Stimulated activated naive B cell treated with anti-CD40 and anti-IgM and Interleukin-4, amounts not matched to agents 10 μg/mL and 1 μg/mL and 100 μg/mL, for 72 hours (primary cell): Measurements from ENCODE around the gene SKIC2.
"Not testable (repeated sequence)": the region's sequence is repeated elsewhere in the genome, so short reads cannot be mapped to it uniquely, and the experiment has no call there.

Experiments
- ATAC-seq, 2 donors: fragments of 150-1000 bp; cut with Tn5 transposase; replicated peaks; 2 replicates each; pipeline ENCODE4 v1.10.0; 2021; ENCODE audit warnings: moderate library complexity in 1 of 2
- DNase-seq: peaks from one replicate; pipeline ENCODE4 v3.0.0; 2021
- H3K27ac Mint-ChIP-seq: one replicate; pipeline ENCODE4 v1.8.0; 2022; ENCODE audit warnings: mild to moderate bottlenecking, mixed read lengths
- H3K27me3 Mint-ChIP-seq, 2 donors: one replicate each; pipeline ENCODE4 v1.8.0; 2022; ENCODE audit warnings: mixed read lengths in 2 of 2
- H3K36me3 Mint-ChIP-seq, 2 donors: one replicate each; pipeline ENCODE4 v1.8.0; 2022; ENCODE audit warnings: mixed read lengths in 2 of 2, mild to moderate bottlenecking in 1 of 2
- H3K4me1 Mint-ChIP-seq, 2 donors: one replicate each; pipeline ENCODE4 v1.8.0; 2022; ENCODE audit warnings: mixed read lengths in 2 of 2, mild to moderate bottlenecking in 1 of 2
- H3K4me3 Mint-ChIP-seq, 2 donors: one replicate each; pipeline ENCODE4 v1.8.0; 2022; ENCODE audit warnings: mild to moderate bottlenecking in 2 of 2, mixed read lengths in 2 of 2, moderate library complexity in 1 of 2
- H3K9me3 Mint-ChIP-seq, 2 donors: one replicate each; pipeline ENCODE4 v1.8.0; 2022; ENCODE audit warnings: mixed read lengths in 2 of 2, mild to moderate bottlenecking in 1 of 2

SKIC2 gene

DNA sequence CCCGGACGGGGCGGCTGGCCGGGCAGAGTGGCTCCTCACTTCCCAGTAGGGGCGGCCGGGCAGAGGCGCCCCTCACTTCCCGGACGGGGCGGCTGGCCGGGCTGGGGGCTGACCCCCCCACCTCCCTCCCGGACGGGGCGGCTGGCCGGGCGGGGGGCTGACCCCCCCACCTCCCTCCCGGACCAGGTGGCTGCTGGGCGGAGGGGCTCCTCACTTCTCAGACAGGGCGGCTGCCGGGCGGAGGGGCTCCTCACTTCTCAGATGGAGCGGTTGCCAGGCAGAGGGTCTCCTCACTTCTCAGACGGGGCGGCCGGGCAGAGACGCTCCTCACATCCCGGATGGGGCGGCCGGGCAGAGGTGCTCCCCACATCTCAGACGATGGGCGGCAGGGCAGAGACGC lies 26.8 kb upstream of the SKIC2 start:
- H3K27ac Mint-ChIP-seq, ATAC-seq, H3K4me3 Mint-ChIP-seq, H3K4me1 Mint-ChIP-seq, H3K9me3 Mint-ChIP-seq, H3K36me3 Mint-ChIP-seq, DNase-seq: not testable (repeated sequence)
- peaks cover 15 to 16% of the 10 kb centered on the region in 2 donors for H3K27me3 Mint-ChIP-seq

DNA sequence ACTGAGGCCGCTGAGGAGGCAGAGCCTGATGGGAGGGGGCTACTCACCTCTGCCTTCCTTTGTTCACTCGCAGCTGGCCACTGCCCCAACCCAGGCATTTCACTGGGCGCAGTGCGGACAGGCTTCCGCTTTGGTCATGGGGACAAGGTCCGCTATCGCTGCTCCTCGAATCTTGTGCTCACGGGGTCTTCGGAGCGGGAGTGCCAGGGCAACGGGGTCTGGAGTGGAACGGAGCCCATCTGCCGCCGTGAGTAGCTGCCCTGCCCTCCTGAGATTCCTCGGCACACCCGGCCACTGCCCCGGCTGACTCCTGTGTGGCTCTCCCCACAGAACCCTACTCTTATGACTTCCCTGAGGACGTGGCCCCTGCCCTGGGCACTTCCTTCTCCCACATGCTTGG lies 25.4 kb upstream of the SKIC2 start:
- no peak overlapping the region for H3K4me3 Mint-ChIP-seq
- no peaks in the 10 kb centered on the region for H3K9me3 Mint-ChIP-seq
- DNase-seq (no peak), ATAC-seq (no peak)
- no peaks in the 10 kb centered on the region for H3K36me3 Mint-ChIP-seq
- H3K27me3 Mint-ChIP-seq: peaks cover 9 to 15% of the 10 kb centered on the region in 2 donors
- H3K27ac Mint-ChIP-seq: no peak overlapping the region
- H3K4me1 Mint-ChIP-seq: no peaks in the 10 kb centered on the region

DNA sequence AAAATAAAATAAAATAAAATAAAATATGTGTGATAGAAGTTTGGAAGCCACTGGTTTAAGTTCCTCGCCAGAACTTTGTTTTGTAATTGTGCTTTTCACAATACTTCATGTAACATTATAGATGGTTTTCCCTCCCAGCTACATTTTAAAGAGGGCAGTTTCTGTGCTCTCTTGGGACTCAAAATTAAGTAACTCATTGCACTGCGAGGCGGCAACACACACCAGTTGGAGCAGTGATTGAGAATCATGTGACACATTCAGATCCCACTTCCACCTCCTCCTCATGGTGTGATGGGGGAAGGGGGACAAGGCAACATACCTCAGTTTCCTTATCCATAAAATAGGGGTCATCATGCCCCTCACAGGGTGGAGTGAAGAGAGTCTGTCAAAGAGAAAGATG lies 24.0 kb upstream of the SKIC2 start:
- Mint-ChIP-seq H3K9me3 (no peaks in the 10 kb centered on the region), H3K27me3 (peaks cover 9 to 12% of the 10 kb centered on the region in 2 donors), H3K4me1 (no peaks in the 10 kb centered on the region), H3K4me3 (no peak overlapping the region), H3K27ac (no peak overlapping the region), H3K36me3 (no peaks in the 10 kb centered on the region)
- DNase-seq: no peak
- no peak for ATAC-seq

DNA sequence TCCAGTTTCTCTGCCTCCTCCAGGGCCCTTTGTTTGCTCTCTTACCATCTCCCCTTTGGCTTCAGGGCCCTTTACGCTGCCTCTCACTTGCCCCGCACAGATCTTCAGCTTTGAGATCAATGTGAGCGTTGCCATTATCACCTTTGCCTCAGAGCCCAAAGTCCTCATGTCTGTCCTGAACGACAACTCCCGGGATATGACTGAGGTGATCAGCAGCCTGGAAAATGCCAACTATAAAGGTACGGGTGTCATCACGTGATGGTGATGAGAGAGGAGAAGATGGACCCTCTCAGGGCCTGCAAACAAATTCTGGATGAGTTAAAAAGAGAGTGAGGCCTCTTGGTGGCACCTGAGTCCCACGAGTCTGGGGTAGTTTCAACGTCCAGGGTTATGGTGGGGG lies 23.2 kb upstream of the SKIC2 start:
- no peak overlapping the region for H3K4me3 Mint-ChIP-seq

DNA sequence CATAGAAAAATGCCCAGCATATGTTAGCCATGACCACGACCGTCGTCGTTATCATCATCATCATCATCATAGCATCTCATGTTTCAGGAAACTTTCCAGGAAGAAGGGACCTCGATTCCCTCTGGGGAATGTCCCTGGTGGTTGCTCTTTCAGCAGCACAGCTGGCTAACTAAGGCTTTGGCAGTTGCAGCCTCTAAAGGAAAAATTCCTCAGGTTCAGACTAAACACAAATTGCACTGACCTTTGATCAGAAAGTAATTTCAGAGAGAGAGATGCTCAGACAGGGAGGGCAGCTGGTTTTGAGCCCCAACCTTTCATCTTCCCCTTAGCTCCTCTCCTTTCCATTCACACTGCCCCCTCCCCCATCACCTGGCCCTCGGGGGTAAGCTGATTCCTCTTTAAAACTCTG lies 18.7 kb upstream of the SKIC2 start:
- no peak overlapping the region for H3K4me3 Mint-ChIP-seq

More for the DNA sequence above, 23.2 kb upstream of the SKIC2 start:
- H3K27me3 Mint-ChIP-seq: peaks cover 12 to 15% of the 10 kb centered on the region in 2 donors
- H3K27ac Mint-ChIP-seq: no peak overlapping the region
- DNase-seq (no peak), ATAC-seq (no peak)
- no peaks in the 10 kb centered on the region for H3K36me3 Mint-ChIP-seq
- H3K4me1 Mint-ChIP-seq: no peaks in the 10 kb centered on the region
- no peaks in the 10 kb centered on the region for H3K9me3 Mint-ChIP-seq

DNA sequence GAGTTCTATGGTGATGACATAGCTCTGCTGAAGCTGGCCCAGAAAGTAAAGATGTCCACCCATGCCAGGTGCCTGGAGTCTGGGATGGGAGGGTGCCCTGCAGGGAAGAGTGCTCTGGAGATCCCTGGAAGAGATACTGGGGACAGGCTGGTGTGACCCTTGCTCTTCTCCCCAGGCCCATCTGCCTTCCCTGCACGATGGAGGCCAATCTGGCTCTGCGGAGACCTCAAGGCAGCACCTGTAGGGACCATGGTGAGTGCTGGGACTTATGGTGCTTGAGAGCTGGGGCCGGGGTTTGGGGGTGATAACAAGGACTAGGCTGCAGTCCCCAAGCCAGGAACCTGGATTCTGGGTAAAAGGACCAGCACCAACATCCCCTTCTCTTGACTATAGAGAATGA lies 15.2 kb upstream of the SKIC2 start:
- DNase-seq (no peak), ATAC-seq (no peak)
- Mint-ChIP-seq H3K27me3 (peaks cover 27 to 41% of the 10 kb centered on the region in 2 donors), H3K9me3 (no peaks in the 10 kb centered on the region), H3K36me3 (no peaks in the 10 kb centered on the region), H3K27ac (no peak overlapping the region), H3K4me1 (peaks cover 0 to 8% of the 10 kb centered on the region in 2 donors), H3K4me3 (no peak overlapping the region)

More for the DNA sequence above, 18.7 kb upstream of the SKIC2 start:
- Mint-ChIP-seq H3K4me1 (peaks cover 0 to 2% of the 10 kb centered on the region in 2 donors), H3K36me3 (no peaks in the 10 kb centered on the region), H3K27ac (no peak overlapping the region), H3K9me3 (no peaks in the 10 kb centered on the region), H3K27me3 (peaks cover 23 to 38% of the 10 kb centered on the region in 2 donors)
- ATAC-seq (no peak), DNase-seq (no peak)

DNA sequence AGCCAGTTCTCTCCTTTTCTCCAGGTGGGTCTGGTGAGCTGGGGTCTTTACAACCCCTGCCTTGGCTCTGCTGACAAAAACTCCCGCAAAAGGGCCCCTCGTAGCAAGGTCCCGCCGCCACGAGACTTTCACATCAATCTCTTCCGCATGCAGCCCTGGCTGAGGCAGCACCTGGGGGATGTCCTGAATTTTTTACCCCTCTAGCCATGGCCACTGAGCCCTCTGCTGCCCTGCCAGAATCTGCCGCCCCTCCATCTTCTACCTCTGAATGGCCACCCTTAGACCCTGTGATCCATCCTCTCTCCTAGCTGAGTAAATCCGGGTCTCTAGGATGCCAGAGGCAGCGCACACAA lies 13.8 kb upstream of the SKIC2 start:
- Mint-ChIP-seq H3K9me3 (no peaks in the 10 kb centered on the region), H3K27me3 (peaks cover 27 to 41% of the 10 kb centered on the region in 2 donors), H3K4me3 (no peak overlapping the region), H3K4me1 (peaks cover 0 to 8% of the 10 kb centered on the region in 2 donors), H3K36me3 (peaks cover 0 to 3% of the 10 kb centered on the region in 2 donors), H3K27ac (no peak overlapping the region)
- ATAC-seq: no peak
- no peak for DNase-seq

DNA sequence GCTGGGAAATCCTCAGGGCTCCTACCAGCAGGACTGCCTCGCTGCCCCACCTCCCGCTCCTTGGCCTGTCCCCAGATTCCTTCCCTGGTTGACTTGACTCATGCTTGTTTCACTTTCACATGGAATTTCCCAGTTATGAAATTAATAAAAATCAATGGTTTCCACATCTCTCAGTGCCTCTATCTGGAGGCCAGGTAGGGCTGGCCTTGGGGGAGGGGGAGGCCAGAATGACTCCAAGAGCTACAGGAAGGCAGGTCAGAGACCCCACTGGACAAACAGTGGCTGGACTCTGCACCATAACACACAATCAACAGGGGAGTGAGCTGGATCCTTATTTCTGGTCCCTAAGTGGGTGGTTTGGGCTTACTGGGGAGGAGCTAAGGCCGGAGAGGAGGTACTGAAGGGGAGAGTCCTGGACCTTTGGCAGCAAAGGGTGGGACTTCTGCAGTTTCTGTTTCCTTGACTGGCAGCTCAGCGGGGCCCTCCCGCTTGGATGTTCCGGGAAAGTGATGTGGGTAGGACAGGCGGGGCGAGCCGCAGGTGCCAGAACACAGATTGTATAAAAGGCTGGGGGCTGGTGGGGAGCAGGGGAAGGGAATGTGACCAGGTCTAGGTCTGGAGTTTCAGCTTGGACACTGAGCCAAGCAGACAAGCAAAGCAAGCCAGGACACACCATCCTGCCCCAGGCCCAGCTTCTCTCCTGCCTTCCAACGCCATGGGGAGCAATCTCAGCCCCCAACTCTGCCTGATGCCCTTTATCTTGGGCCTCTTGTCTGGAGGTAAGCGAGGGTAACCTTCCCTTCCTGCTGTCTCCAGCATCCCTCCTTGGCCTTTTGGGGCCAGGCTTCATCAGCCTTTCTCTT lies 13.2 kb upstream of the SKIC2 start, which contains the start of gene CFB:
Gene CFB (plus strand): TSS at position 589 of the 863 bp plus-strand sequence. CDS start 127 bp downstream, at position 716.
- Mint-ChIP-seq H3K4me3 (no peak within 1 kb of the TSS), H3K36me3 (peaks cover 0 to 4% of the 10 kb centered on the region in 2 donors), H3K9me3 (no peaks in the 10 kb centered on the region), H3K4me1 (peaks cover 0 to 8% of the 10 kb centered on the region in 2 donors), H3K27me3 (peaks cover 27 to 36% of the 10 kb centered on the region in 2 donors), H3K27ac (no peak within 1 kb of the TSS)
- peak; percentile 35 to 38 for ATAC-seq
- DNase-seq: no peak

DNA sequence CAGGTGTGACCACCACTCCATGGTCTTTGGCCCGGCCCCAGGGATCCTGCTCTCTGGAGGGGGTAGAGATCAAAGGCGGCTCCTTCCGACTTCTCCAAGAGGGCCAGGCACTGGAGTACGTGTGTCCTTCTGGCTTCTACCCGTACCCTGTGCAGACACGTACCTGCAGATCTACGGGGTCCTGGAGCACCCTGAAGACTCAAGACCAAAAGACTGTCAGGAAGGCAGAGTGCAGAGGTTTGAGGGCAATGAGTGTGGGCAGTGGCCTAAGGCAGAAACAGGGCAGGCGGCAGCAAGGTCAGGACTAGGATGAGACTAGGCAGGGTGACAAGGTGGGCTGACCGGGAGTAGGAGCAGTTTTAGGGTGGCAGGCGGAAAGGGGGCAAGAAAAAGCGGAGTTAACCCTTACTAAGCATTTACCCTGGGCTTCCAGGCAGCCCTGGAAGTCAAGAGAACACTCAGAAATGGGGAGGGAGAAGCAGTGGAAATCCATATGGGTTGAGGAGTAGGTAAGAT lies 12.5 kb upstream of the SKIC2 start:
- peaks cover 0 to 10% of the 10 kb centered on the region in 2 donors for H3K36me3 Mint-ChIP-seq
- H3K9me3 Mint-ChIP-seq: no peaks in the 10 kb centered on the region
- ATAC-seq (no peak), DNase-seq (no peak)
- H3K4me1 Mint-ChIP-seq: peaks cover 0 to 8% of the 10 kb centered on the region in 2 donors
- H3K27ac Mint-ChIP-seq: no peak overlapping the region
- no peak overlapping the region for H3K4me3 Mint-ChIP-seq
- peaks cover 27 to 36% of the 10 kb centered on the region in 2 donors for H3K27me3 Mint-ChIP-seq

DNA sequence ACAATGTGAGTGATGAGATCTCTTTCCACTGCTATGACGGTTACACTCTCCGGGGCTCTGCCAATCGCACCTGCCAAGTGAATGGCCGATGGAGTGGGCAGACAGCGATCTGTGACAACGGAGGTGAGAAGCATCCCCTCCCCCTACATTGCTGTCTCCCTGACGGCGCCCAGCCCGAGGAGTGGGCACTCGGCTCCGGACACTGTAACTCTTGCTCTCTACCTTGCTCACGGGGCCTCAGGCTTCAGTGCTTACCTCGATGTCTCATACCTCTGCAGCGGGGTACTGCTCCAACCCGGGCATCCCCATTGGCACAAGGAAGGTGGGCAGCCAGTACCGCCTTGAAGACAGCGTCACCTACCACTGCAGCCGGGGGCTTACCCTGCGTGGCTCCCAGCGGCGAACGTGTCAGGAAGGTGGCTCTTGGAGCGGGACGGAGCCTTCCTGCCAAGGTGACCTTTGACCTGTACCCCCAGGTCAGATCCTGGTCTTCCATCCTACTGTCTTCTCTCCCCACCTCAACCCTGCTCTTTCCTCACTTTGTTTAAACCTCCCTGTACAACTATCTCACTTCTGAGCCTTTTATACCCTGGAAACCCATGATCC lies 11.8 kb upstream of the SKIC2 start:
- H3K27me3 Mint-ChIP-seq: peaks cover 25 to 33% of the 10 kb centered on the region in 2 donors
- peaks cover 0 to 10% of the 10 kb centered on the region in 2 donors for H3K36me3 Mint-ChIP-seq
- H3K4me1 Mint-ChIP-seq: peaks cover 0 to 8% of the 10 kb centered on the region in 2 donors
- no peaks in the 10 kb centered on the region for H3K9me3 Mint-ChIP-seq
- no peak for DNase-seq
- H3K4me3 Mint-ChIP-seq: no peak overlapping the region
- ATAC-seq: no peak
- H3K27ac Mint-ChIP-seq: no peak overlapping the region

DNA sequence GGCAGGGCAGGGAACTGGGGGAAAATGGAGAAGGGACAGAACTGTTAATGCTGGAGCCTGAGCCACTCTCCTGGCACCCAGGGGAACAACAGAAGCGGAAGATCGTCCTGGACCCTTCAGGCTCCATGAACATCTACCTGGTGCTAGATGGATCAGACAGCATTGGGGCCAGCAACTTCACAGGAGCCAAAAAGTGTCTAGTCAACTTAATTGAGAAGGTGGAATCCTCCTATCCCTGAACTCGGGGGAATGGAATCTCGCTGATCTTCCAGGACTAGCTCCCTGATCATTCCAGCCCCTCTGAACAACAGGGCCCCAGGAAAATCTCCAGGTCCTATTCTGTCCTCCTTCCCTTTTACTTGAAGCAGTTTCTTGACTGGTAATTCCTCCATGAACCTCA lies 11.1 kb upstream of the SKIC2 start:
- Mint-ChIP-seq H3K27me3 (peaks cover 19 to 26% of the 10 kb centered on the region in 2 donors), H3K4me1 (peaks cover 0 to 8% of the 10 kb centered on the region in 2 donors), H3K4me3 (no peak overlapping the region), H3K9me3 (no peaks in the 10 kb centered on the region), H3K27ac (peak overlapping the region; percentile 3), H3K36me3 (peaks cover 3 to 13% of the 10 kb centered on the region in 2 donors)
- DNase-seq: no peak
- no peak for ATAC-seq

DNA sequence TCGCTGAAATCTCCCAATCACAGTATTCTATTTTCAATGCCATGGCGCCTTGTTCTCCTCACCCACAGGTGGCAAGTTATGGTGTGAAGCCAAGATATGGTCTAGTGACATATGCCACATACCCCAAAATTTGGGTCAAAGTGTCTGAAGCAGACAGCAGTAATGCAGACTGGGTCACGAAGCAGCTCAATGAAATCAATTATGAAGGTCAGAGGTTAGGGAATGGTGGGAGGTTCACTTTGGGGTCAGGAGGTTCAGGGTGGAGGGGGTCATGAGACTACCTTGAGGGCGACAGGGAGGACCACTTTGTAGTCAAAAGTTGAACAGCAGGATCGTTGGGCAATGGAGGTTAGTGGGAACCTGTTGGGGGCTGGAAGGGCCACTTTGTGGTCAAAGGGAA lies 10.7 kb upstream of the SKIC2 start:
- ATAC-seq (no peak), DNase-seq (no peak)
- Mint-ChIP-seq H3K4me1 (peaks cover 4 to 11% of the 10 kb centered on the region in 2 donors), H3K27me3 (peaks cover 17 to 23% of the 10 kb centered on the region in 2 donors), H3K27ac (peak overlapping the region; percentile 63), H3K36me3 (peaks cover 7 to 17% of the 10 kb centered on the region in 2 donors), H3K9me3 (no peaks in the 10 kb centered on the region), H3K4me3 (no peak overlapping the region)

DNA sequence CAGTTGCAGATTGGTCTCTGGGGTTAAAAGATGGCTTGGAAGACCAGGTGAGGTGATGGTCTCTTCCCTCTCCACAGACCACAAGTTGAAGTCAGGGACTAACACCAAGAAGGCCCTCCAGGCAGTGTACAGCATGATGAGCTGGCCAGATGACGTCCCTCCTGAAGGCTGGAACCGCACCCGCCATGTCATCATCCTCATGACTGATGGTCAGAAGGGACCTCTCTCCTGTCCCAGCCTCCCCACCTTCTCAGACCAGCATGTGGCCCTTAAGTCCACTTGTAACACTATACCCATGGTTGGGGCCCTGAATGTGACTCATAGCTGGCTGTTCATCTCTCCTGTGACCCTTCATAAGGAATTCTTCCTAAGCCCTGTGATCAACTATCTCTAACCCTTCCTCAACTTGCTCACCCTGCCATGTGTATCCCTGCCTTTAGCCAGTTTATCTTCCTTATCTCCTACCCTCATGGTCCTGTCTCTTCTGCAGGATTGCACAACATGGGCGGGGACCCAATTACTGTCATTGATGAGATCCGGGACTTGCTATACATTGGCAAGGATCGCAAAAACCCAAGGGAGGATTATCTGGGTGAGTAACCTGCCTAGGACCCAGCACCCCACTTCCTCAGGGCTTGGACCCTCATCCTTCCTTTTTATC lies 10.1 kb upstream of the SKIC2 start:
- Mint-ChIP-seq H3K4me1 (peaks cover 7 to 12% of the 10 kb centered on the region in 2 donors), H3K4me3 (no peak overlapping the region), H3K9me3 (no peaks in the 10 kb centered on the region), H3K36me3 (peaks cover 13 to 23% of the 10 kb centered on the region in 2 donors), H3K27ac (no peak overlapping the region), H3K27me3 (peaks cover 11 to 17% of the 10 kb centered on the region in 2 donors)
- ATAC-seq: no peak
- no peak for DNase-seq

DNA sequence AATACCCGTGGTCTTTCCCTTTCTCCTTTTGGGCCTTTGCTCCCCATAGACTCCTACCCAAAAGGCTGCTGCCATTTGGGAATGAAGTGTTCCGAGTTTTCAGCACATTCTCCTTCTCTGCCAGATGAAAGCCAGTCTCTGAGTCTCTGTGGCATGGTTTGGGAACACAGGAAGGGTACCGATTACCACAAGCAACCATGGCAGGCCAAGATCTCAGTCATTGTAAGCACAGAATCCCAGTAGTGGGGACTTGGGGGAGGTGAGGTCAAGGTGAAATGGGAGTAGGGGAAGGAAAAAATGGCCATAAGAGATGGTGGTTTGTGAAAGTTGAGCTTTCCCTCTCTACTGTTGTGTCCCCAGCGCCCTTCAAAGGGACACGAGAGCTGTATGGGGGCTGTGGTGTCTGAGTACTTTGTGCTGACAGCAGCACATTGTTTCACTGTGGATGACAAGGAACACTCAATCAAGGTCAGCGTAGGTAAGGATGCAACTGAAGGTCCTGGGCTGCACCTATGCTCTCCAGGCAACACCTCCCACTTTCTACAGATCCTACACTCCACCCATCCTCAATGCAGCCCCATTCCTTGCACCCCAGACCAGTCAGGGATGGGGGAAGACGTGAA lies 8.9 kb upstream of the SKIC2 start:
- H3K4me3 Mint-ChIP-seq: no peak overlapping the region
- H3K9me3 Mint-ChIP-seq: no peaks in the 10 kb centered on the region
- peaks cover 23 to 32% of the 10 kb centered on the region in 2 donors for H3K36me3 Mint-ChIP-seq
- DNase-seq: no peak
- H3K27me3 Mint-ChIP-seq: peaks cover 6% of the 10 kb centered on the region in 2 donors
- H3K4me1 Mint-ChIP-seq: peaks cover 7 to 12% of the 10 kb centered on the region in 2 donors
- no peak overlapping the region for H3K27ac Mint-ChIP-seq
- ATAC-seq: no peak
